ENCODE results near the gene IL12A. TPM values are rescaled to one million over a fixed set of nuclear protein-coding genes. Genes with fewer than 3 reads are reported as not detected.
A peak's percentile ranks its signal among the peaks of the same experiment; 100 is the strongest.

Gene IL12A
- total and polyA plus RNA-seq, 10 of the 15 experiments (the other 5 are each of a cell fraction or from before 2014, with no cell fraction given) = 0.50 to 10.9 (median 3.5) TPM

GRCh38 chr3:159988617-159989271 lies at the start of gene IL12A (continued):
- TF ChIP-seq ASH2L (IDR thresholded peaks at IDR 0.05; ENCODE audit: borderline replicate concordance, low read depth) = peak; percentile 86; the same call in 1 of the 2 replicates

DNA sequence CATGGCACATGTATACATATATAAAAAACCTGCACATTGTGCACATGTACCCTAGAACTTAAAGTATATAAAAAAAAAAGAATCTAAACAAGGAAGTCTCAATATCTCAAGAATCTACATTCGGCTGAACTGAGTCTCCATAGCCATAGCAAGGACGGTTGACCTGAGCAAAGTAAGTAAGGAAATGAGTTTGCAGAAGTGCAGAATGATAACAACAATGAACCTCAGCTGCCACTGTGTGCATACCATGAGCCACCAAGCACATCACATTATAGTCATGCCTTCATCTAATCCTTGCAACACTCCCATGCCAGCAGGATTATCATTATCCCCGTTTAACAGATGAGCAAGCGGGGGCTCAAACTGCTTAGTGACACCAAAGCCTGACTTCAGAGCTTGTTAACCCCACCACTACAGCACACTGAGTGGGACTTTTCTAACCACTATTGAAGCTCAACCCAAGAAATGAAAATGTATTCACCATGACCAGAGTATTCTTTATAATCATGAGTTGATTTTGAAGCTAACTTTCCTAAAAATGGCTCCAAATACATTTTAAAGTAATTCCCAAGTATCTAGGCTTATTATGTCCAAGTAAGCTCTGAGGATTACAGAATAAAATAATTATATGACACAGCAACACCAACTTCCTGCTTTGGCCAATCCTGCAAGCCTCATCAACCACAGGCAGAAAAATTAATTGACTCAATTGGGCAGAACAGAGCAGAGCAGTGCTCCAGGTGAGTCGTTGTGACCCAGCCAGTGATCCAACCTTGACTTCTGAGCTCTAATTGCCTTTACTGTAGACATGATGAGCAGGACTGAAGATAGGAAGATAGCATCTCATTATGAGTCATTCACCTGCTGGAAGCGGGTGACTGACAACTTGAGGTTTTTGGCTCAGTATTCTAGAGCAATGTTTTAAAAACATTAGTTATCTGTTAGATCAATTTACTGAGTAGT lies 47.3 kb upstream of the IL12A start:
- WGBS (ENCODE audit: insufficient coverage, insufficient replicate concordance, low lambda C conversion rate, missing lambda C conversion rate) = 25% methylated on average over 6 of the region's 6 CpGs
- Histone ChIP-seq H3K4me3 (no peak overlapping the region), H3K9ac (ENCODE audit: control insufficient read depth, insufficient read depth, low read length) (no peak overlapping the region), H3K4me1 (ENCODE audit: control insufficient read depth, insufficient read depth, low read length) (peaks cover 8% of the 10 kb centered on the region), H3K79me2 (ENCODE audit: control insufficient read depth, insufficient read depth, low read length) (no peaks in the 10 kb centered on the region), H3K9me3 (replicated peaks; ENCODE audit: control insufficient read depth, insufficient read depth, low read length) (no peaks in the 10 kb centered on the region; the same call in 2 of the 3 replicates), H3K36me3 (ENCODE audit: control insufficient read depth in 2 of 2, insufficient read depth in 2 of 2, low read length in 1 of 2) (no peaks in the 10 kb centered on the region), H4K20me1 (ENCODE audit: control insufficient read depth, insufficient read depth) (no peaks in the 10 kb centered on the region), H3K4me2 (ENCODE audit: control insufficient read depth, insufficient read depth) (no peak overlapping the region), H3K27ac (ENCODE audit: control insufficient read depth, insufficient read depth) (no peak overlapping the region), H2AFZ (ENCODE audit: control insufficient read depth, low read depth, low read length) (no peak overlapping the region), H3K27me3 (replicated peaks in 1 of 2; ENCODE audit: control insufficient read depth in 2 of 2, insufficient read depth in 2 of 2, low read length in 1 of 2) (no peaks in the 10 kb centered on the region)
- DNase-seq (ENCODE audit: low read depth, low spot score) = no peak
- BruUV-seq (replicated peaks) = no TSS peak
- TF ChIP-seq BCL11A (IDR thresholded peaks at IDR 0.05; ENCODE audit: low read depth, low read length) (peak; percentile 17; the same call in 1 of the 2 replicates), PKNOX1 (IDR thresholded peaks at IDR 0.05) (peak; percentile 57), STAT1 (conservative IDR thresholded peaks at IDR 0.05) (no peak), BRCA1 (IDR thresholded peaks at IDR 0.05; ENCODE audit: low read depth, low read length) (no peak), JUNB (IDR thresholded peaks at IDR 0.05) (peak; percentile 35; the same call in 1 of the 2 replicates), HDAC2 (IDR thresholded peaks at IDR 0.05) (no peak), ZBTB11 (CRISPR knock-in tag; IDR thresholded peaks at IDR 0.05) (no peak), SPI1 (IDR thresholded peaks at IDR 0.05; ENCODE audit: borderline replicate concordance, insufficient read depth, low read depth, low read length) (peak; percentile 23; the same call in 1 of the 2 replicates), IKZF2 (IDR thresholded peaks at IDR 0.05) (0 out of 4 replicates have a peak, but pooled peaks of 1 of the 2 experiments have one; percentile 21), EED (IDR thresholded peaks at IDR 0.05; ENCODE audit: low read depth) (no peak), RUNX3 (IDR thresholded peaks at IDR 0.05; ENCODE audit: low read length) (peak; percentile 22; the same call in 1 of the 2 replicates)
- TF ChIP-seq, protein P1, sequence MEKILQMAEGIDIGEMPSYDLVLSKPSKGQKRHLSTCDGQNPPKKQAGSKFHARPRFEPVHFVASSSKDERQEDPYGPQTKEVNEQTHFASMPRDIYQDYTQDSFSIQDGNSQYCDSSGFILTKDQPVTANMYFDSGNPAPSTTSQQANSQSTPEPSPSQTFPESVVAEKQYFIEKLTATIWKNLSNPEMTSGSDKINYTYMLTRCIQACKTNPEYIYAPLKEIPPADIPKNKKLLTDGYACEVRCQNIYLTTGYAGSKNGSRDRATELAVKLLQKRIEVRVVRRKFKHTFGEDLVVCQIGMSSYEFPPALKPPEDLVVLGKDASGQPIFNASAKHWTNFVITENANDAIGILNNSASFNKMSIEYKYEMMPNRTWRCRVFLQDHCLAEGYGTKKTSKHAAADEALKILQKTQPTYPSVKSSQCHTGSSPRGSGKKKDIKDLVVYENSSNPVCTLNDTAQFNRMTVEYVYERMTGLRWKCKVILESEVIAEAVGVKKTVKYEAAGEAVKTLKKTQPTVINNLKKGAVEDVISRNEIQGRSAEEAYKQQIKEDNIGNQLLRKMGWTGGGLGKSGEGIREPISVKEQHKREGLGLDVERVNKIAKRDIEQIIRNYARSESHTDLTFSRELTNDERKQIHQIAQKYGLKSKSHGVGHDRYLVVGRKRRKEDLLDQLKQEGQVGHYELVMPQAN (conservative IDR thresholded peaks at IDR 0.05) = no peak
- ChIA-PET POLR2A (interaction anchor here (0.9 to 1.1 kb wide), 2 partner anchors 18 to 43 kb away, joined by 3 read pairs; no protein-coding TSS in a partner anchor), CTCF (interaction anchor here (1.2 to 1.3 kb wide), 2 partner anchors 12 to 56 kb away, joined by 3 to 6 read pairs; no protein-coding TSS in a partner anchor), RAD21 (ENCODE audit: unreplicated experiment) (interaction anchor here (1.0 to 1.8 kb wide), 4 partner anchors 10 to 65 kb away, joined by 3 to 6 read pairs (median 6); no protein-coding TSS in a partner anchor), SMC1A (ENCODE audit: uncharacterized antibody, unreplicated experiment) (interaction anchor here (0.6 to 1.7 kb wide), 12 partner anchors 9 to 75 kb away, joined by 3 to 7 read pairs (median 4); no protein-coding TSS in a partner anchor)
- ATAC-seq = peak; percentile 86
- in situ Hi-C loops (cut with MboI) (no loop called here), intact Hi-C loops (cut with micrococcal nuclease; ENCODE audit: unreplicated experiment) (no loop called here)
- no peak for FAIRE-seq
